ENCODE data around the gene DAND5.
A peak's percentile ranks its signal among the peaks of the same experiment; 100 is the strongest.

The DAND5 gene

GRCh38 chr19:12969292-12969988 lies at the start of gene DAND5:
Gene DAND5, plus strand, starts transcription at chr19:12969576. Its CDS starts 85 bp downstream, at chr19:12969661.
- DNase-seq = peak in 1 of 2 donors; percentile 60

GRCh38 chr19:12921047-12921446 lies 48.3 kb upstream of the DAND5 start:
- no peak for DNase-seq

- DNase-seq = no peak
These were observed 46.4 kb upstream of the DAND5 start for GRCh38 chr19:12922959-12923358.

- no peak for DNase-seq
These were observed 44.6 kb upstream of the DAND5 start for GRCh38 chr19:12924621-12925310.

GRCh38 chr19:12930002-12930645 lies 39.3 kb upstream of the DAND5 start:
- no peak for DNase-seq

- DNase-seq = no peak
These were observed 36.7 kb upstream of the DAND5 start for GRCh38 chr19:12932392-12933286.

- peak; percentile 92 to 94 for DNase-seq
These were observed 35.9 kb upstream of the DAND5 start, which contains the start of gene FARSA for GRCh38 chr19:12933287-12934072. Gene FARSA, minus strand, starts transcription at chr19:12933711. Its CDS starts 15 bp downstream, at chr19:12933696.

- DNase-seq = no peak
These were observed 34.3 kb upstream of the DAND5 start for GRCh38 chr19:12935071-12935470.

- DNase-seq = no peak
These were observed 32.8 kb upstream of the DAND5 start for GRCh38 chr19:12936582-12936981.

GRCh38 chr19:12937093-12937926 lies 32.1 kb upstream of the DAND5 start:
- DNase-seq = no peak

GRCh38 chr19:12937927-12938778 lies 31.2 kb upstream of the DAND5 start, which contains the start of gene CALR:
Gene CALR, plus strand, starts transcription at chr19:12938609. Its CDS starts 71 bp downstream, at chr19:12938680.
- DNase-seq = peak; percentile 99 to 100

- no peak for DNase-seq
These were observed 30.4 kb upstream of the DAND5 start for GRCh38 chr19:12938779-12939601.

- DNase-seq = no peak
These were observed 29.4 kb upstream of the DAND5 start for GRCh38 chr19:12939975-12940423.

GRCh38 chr19:12940897-12941296 lies 28.5 kb upstream of the DAND5 start:
- DNase-seq = no peak

- no peak for DNase-seq
These were observed 25.8 kb upstream of the DAND5 start for GRCh38 chr19:12943437-12944044.

- no peak for DNase-seq
These were observed 25.2 kb upstream of the DAND5 start for GRCh38 chr19:12944104-12944674.

- DNase-seq = peak in 1 of 2 donors; percentile 86
These were observed 23.8 kb upstream of the DAND5 start, which contains the start of gene RAD23A for GRCh38 chr19:12945479-12946091. Gene RAD23A, plus strand, starts transcription at chr19:12945862. Its CDS starts 87 bp downstream, at chr19:12945949.

Data from hippocampal formation (tissue), 2 donors.